NCI-H82 treated with DMSO at 0.1 percent for 48 hours (cell line): ENCODE measurements around the gene EDC4.
"Not testable (repeated sequence)": the region's sequence is repeated elsewhere in the genome, so short reads cannot be mapped to it uniquely, and the experiment has no call there.

Source experiments
- DNase-seq: peaks from one replicate; lab custom pipeline; 2025; ENCODE audit not compliant: unreplicated experiment; lab: John Stamatoyannopoulos, UW

Gene EDC4

DNA sequence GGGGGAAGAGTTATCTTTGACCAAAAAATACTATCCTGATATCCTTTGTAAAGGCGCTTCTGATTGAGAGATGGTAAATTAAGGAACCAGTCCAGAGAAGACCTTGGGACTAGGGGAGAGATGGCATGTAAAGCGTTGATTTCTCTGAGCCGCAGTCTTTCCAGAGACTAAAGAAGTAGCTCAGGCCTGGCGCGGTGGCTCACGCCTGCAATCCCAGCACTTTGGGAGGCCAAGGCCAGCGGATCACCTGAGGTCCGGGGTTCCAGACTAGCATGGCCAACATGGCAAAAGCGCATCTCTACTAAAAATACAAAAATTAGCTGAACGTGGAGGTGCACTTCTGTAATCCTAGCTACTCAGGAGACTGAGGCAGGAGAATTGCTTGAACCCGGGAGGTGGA, 24.7 kb upstream of the EDC4 start:
- no peak for DNase-seq

DNA sequence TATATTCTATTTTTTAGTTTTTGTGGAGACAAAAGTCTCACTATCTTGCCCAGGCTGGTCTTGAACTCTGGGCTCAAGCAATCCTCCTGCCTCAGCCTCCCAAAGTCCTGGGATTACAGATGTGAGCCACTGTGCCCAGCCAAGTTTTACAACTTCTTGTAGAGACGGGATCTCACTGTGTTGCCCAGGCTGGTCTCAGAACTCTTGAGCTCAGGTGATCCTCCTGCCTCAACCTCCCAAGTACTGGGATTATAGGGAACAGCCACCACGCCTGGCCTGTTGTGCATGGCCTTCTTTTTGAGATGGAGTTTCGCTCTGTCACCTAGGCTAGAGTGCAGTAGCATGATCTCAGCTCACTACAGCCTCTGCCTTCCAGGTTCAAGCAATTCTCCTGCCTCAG, 19.2 kb upstream of the EDC4 start:
- DNase-seq, result no peak

- no peak for DNase-seq
These were observed 17.1 kb upstream of the EDC4 start for GRCh38 chr16:67855789-67856188.

- no peak for DNase-seq
These were observed 15.8 kb upstream of the EDC4 start for GRCh38 chr16:67856927-67857546.

- DNase-seq, result no peak
These were observed 15.2 kb upstream of the EDC4 start for GRCh38 chr16:67857547-67858233.

GRCh38 chr16:67858500-67858899, 14.4 kb upstream of the EDC4 start:
- DNase-seq, result no peak

DNA sequence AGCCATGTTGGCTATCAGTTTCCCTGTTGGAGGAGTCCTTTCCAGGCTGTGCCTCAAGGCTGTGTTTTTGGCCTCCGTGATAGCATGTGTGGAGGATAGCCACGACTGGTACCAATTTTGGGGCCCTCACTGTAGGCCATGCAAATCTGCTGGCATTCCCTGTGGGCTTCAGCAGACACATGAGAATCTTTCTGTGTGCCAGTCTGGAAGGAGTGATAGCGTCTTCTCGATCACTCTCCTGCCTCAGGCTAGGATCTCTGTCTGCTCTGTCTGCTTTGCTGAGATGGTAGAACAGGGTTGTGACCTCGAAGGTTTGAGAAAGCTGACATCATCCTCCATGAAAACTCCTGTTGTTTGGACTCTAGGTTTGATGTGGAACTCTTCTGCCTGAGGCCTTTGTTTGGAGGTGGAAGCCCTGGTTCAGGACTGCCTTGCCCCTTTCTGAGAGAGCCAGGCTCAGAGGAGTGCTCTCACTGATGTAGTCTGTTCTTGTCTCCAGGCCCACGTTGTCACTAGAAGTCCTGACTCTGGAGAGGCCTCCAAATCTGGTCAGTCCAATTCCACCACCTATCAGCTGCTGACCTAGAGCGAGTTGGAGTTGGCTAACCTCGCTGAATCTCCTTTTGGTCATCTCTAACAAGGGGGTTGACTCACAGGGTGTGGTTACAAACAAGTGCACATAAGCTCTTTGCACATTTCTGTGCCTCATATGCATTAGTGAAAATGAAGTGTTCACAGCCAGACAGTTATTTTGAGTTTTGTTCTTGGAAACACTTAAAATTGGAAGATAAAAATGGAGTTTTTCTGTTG, 12.1 kb upstream of the EDC4 start:
- DNase-seq, result no peak

DNA sequence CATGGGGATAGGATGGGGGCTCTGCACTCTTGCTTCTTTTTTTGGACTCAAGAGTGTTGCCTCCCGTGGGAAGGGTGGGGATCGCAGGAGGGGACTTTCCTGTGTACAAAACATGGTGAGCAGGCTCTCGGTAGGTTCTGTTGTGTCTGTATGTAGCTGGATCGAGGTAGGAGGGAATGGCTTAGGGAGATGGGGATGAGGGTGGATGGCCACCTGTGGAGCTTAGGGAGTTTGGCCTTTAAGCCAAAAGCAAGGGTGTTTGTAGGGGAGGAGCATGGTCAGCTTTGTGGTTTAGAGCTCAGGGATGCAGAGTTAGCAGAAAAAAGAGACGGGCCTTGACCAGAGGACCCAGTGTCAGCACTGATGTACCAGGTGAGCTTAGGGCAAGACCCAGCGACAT, 11.0 kb upstream of the EDC4 start:
- DNase-seq, result no peak

- no peak for DNase-seq
These were observed 9.9 kb upstream of the EDC4 start for GRCh38 chr16:67862623-67863583.

DNA sequence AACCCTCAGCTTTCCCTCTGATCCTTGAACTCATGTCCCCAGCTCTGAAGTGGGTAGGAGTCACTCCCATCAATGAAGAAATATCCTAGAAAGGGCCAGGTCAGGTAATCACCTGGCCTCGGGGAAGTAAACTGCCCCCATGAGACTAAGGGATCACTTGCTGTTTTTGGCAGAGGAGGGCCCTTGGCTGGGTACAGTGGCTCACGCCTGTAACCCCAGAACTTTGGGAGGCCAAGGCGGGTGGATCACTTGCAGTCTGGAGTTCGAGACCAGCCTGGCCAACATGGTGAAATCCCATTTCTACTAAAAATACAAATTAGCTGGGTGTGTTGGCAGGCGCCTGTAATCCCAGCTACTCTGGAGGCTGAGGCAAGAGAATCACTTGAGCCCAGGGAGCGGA, 8.8 kb upstream of the EDC4 start:
- not testable (repeated sequence) for DNase-seq

DNA sequence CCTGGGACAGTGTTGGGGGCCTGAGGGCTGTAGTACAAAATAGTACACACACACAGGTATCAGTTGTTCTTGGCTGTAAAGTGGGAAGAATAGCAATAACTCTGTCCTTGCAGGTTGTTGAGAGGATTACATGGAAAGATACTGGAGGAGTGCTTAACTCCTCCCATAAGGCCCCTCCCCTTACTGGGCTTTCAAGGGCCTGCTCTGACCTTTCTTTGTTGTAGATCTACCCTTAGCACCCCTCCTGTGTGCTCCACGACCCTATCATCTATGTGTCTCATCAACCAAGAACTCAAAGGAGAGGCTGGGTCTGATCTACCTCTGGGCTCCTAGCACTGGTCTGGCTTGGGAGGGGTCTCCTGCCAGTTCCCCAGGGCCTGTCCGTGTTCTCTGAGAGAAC, 8.3 kb upstream of the EDC4 start:
- DNase-seq, result no peak

DNA sequence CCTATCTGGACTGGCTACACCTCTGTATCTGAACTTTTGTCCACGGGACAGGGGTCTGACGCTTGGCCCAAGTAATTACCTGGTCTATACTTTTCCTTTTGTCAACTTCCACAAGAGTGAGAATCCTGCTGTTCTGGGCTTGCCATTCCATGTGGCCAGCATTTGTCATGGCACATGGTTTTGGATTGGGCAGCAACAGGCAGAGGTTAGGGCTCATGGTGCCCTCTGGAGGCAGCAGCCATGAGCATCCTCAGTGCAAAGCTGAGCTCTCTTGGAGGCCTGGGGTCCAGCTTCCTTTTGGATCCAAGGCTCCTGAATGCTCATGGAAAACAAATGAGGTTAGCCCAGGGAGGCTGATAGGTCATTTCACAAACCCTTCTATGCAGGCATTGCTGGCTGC, 7.5 kb upstream of the EDC4 start:
- DNase-seq, result no peak

DNA sequence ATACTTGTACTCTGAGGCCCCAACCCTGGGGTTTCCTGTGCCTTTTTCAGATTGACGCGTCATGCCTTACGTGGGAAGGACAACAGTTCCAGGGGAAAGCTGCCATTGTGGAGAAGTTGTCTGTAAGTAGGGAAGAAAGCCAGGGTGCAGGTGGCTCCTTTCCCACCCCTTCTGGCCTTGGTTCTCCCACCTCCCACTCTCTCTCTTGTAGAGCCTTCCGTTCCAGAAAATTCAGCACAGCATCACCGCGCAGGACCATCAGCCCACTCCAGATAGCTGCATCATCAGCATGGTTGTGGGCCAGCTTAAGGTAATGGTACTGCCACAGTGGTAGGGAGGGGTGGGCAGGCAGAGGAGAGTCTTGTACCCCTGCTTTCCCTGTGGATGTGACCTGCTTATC, 4.6 kb upstream of the EDC4 start:
- no peak for DNase-seq

DNA sequence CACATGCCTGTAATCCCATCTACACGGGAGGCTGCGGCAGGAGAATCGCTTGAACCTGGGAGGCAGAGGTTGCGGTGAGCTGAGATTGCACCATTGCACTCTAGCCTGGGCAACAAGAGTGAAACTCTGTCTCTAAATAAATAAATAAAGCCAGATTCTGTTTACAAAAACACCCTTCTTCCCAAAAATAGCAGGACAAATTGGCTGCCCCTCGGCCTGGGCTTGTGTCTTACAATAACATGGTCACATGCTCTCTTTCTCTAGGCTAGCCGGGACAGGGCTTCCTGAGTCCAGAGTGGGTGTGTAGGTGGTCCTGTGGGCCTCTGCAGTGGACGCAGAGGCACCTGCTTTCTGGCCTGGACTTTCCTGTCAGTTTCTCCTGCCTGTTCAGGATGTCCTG, 3.2 kb upstream of the EDC4 start:
- no peak for DNase-seq

- DNase-seq, result no peak
These were observed 1.6 kb upstream of the EDC4 start for GRCh38 chr16:67871256-67871655.

- no peak for DNase-seq
These were observed 671 bp upstream of the EDC4 start for GRCh38 chr16:67872131-67872630.

DNA sequence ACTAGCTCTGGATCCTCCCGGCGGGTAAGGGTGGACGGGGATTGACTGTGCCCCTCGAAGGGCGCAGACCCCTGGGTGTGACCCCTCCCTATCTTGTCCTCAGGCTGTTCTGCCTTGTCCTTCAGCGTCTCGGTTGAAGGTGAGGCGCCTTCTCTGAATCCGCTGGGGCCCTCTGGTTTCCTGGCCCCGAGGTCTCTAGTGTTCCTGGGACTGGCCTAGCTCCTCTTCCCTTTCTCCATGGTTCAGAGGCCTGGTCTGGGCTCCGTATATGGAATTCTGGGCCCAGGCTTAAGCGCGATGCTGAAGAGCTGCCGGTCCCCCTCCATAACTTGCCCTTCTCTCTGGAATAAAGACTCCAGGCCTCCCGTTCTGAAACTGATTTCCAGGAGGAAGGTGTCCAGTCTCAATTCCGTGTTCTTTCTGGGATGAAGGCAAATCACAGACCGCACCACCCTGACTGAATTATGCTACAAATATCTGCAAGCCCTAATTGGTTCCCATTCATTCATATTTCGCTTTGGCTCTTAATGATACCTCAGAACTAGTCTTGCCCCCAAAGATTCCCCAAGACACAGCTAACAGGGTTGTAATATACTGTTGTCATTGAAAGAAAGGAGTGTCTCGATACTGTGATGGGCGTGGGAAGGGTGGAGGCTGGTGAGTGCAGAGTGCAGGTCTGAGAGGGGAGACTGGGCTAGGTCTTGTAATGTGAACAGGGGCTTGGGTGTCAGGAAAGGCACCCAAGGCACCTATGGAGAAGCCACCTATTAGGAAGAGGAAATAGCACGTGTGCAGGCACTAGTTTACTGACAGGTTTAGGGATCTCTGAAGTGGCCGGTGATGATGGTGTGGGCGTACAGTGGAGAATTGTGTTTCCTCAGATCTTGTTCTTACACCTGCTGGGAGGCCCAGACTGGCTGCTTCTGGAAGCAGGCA, 851 bp downstream of the EDC4 start:
- no peak for DNase-seq

- DNase-seq, result no peak
These were observed 1.5 kb downstream of the EDC4 start for GRCh38 chr16:67874372-67874771.

DNA sequence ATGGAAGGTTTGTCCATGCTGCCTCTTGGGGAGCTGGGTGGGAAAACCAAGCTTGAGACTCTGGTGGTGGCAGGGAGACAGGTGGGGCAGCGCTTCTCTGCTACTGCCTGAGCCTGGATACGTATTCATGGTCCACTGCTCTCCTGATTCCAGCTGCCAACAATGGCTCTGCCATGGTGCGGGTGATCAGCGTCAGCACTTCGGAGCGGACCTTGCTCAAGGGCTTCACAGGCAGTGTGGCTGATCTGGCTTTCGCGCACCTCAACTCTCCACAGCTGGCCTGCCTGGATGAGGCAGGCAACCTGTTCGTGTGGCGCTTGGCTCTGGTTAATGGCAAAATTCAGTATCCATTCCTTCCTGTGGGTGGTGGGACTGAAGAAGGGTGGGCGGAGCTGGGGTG, 4.2 kb downstream of the EDC4 start:
- DNase-seq, result no peak

DNA sequence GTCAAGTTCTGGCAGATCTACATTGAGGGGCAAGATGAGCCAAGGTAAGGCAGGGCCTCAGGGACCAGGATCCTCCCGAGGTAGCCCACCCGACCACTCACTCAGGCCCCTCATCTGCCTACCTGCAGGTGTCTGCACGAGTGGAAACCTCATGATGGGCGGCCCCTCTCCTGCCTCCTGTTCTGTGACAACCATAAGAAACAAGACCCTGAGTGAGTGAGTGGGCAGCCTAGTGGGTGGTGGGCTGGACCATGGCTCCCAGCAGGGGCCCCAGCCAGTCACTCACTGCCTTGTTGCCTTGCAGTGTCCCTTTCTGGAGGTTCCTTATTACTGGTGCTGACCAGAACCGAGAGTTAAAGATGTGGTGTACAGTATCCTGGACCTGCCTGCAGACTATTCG, 5.4 kb downstream of the EDC4 start:
- DNase-seq, result no peak
